WTC11 (cell line): Measurements from ENCODE around the gene FOCAD. TPM values are rescaled to one million over a fixed set of nuclear protein-coding genes. Genes with fewer than 3 reads are reported as not detected.

Source experiments
- ATAC-seq: fragments of 200-7000 bp; cut with Tn5 transposase; 2 replicates; pipeline ENCODE4 v1.10.0; 2021; ENCODE audit warnings: mild to moderate bottlenecking, moderate library complexity
- CTCF ChIA-PET: fragments of 300-600 bp; sonication (Branson Sonifier 250); formaldehyde crosslinking; loops from one replicate; lab custom pipeline; 2021; ENCODE audit warnings: antibody characterized with exemption; lab: Charles Lee
- POLR2A ChIA-PET: fragments of 350-600 bp; sonication (Branson Sonifier 250); formaldehyde crosslinking; loops from one replicate; lab custom pipeline; 2021; ENCODE audit warnings: antibody characterized with exemption; lab: Charles Lee
- DNase-seq: peaks from one replicate; pipeline ENCODE4 v3.0.0; 2021; ENCODE audit warnings: low spot score
- H3K27ac Mint-ChIP-seq: 2 replicates; pipeline ENCODE4 v1.8.0; 2021; ENCODE audit warnings: mixed read lengths
- H3K27me3 Mint-ChIP-seq: 2 replicates; pipeline ENCODE4 v1.8.0; 2021; ENCODE audit warnings: low read depth, mild to moderate bottlenecking, moderate library complexity, mixed read lengths
- H3K36me3 Mint-ChIP-seq: 2 replicates; pipeline ENCODE4 v1.8.0; 2021; ENCODE audit warnings: mixed read lengths
- H3K4me1 Mint-ChIP-seq: 2 replicates; pipeline ENCODE4 v1.8.0; 2022; ENCODE audit warnings: mixed read lengths
- H3K4me3 Mint-ChIP-seq: 2 replicates; pipeline ENCODE4 v1.8.0; 2021; ENCODE audit warnings: mild to moderate bottlenecking, moderate library complexity, mixed read lengths
- H3K9me3 Mint-ChIP-seq: 2 replicates; pipeline ENCODE4 v1.8.0; 2021; ENCODE audit warnings: mixed read lengths
- ARID4B ChIP-seq: sonication (generic); formaldehyde crosslinking; IDR thresholded peaks from 2 replicates; pipeline ENCODE4 v1.8.0; 2023; ENCODE audit warnings: missing genetic modification reagents, mild to moderate bottlenecking, borderline replicate concordance
- ATF1 ChIP-seq: sonication (generic); formaldehyde crosslinking; IDR thresholded peaks from 2 replicates; pipeline ENCODE4 v1.8.1; 2023; ENCODE audit warnings: mild to moderate bottlenecking, moderate library complexity, missing genetic modification reagents
- ATF6 ChIP-seq: sonication (generic); formaldehyde crosslinking; IDR thresholded peaks from 2 replicates; pipeline ENCODE4 v1.8.1; 2023; ENCODE audit warnings: mild to moderate bottlenecking, missing genetic modification reagents
- CTCF ChIP-seq: fragments of 200-600 bp; IDR thresholded peaks from 2 replicates; pipeline ENCODE4 v1.8.0; 2022; ENCODE audit warnings: antibody characterized with exemption
- FOXP4 ChIP-seq: sonication (generic); formaldehyde crosslinking; IDR thresholded peaks from 2 replicates; pipeline ENCODE4 v1.8.0; 2022; ENCODE audit warnings: mild to moderate bottlenecking, missing genetic modification reagents
- IRF1 ChIP-seq: sonication (generic); formaldehyde crosslinking; IDR thresholded peaks from 2 replicates; pipeline ENCODE4 v1.8.0; 2023; ENCODE audit warnings: missing genetic modification reagents
- MAX ChIP-seq: sonication (generic); formaldehyde crosslinking; IDR thresholded peaks from 2 replicates; pipeline ENCODE4 v1.8.0; 2022; ENCODE audit warnings: mild to moderate bottlenecking, missing genetic modification reagents
- MXD4 ChIP-seq: fragments of 250-450 bp; sonication (Bioruptor Pico); IDR thresholded peaks from 2 replicates; pipeline ENCODE4 v1.8.0; 2021; ENCODE audit warnings: mild to moderate bottlenecking, moderate library complexity, borderline replicate concordance
- NFE2L1 ChIP-seq: sonication (generic); formaldehyde crosslinking; IDR thresholded peaks from 2 replicates; pipeline ENCODE4 v1.8.1; 2023; ENCODE audit warnings: missing genetic modification reagents
- NR1H2 ChIP-seq: sonication (generic); formaldehyde crosslinking; IDR thresholded peaks from 2 replicates; pipeline ENCODE4 v1.9.0; 2021; ENCODE audit warnings: mild to moderate bottlenecking, moderate library complexity, missing genetic modification reagents
- NR2C2 ChIP-seq: sonication (generic); formaldehyde crosslinking; IDR thresholded peaks from 2 replicates; pipeline ENCODE4 v1.8.0; 2022; ENCODE audit warnings: mild to moderate bottlenecking, missing genetic modification reagents
- PREB ChIP-seq: sonication (generic); formaldehyde crosslinking; IDR thresholded peaks from 2 replicates; pipeline ENCODE4 v1.8.1; 2022; ENCODE audit warnings: mild to moderate bottlenecking, missing genetic modification reagents, moderate library complexity, borderline replicate concordance
- PRRX2 ChIP-seq: fragments of 250-450 bp; sonication (Bioruptor Pico); IDR thresholded peaks from 2 replicates; pipeline ENCODE4 v1.8.0; 2021; ENCODE audit warnings: mild to moderate bottlenecking
- SMAD3 ChIP-seq: sonication (generic); formaldehyde crosslinking; IDR thresholded peaks from 2 replicates; pipeline ENCODE4 v1.8.0; 2022; ENCODE audit warnings: missing genetic modification reagents, mild to moderate bottlenecking, borderline replicate concordance
- SP1 ChIP-seq: sonication (generic); formaldehyde crosslinking; conservative IDR thresholded peaks from 2 replicates; pipeline ENCODE4 v1.8.1; 2022; ENCODE audit warnings: missing genetic modification reagents
- ZBTB43 ChIP-seq: sonication (generic); formaldehyde crosslinking; IDR thresholded peaks from 2 replicates; pipeline ENCODE4 v1.8.1; 2023; ENCODE audit warnings: mild to moderate bottlenecking, missing genetic modification reagents
- ZNF138 ChIP-seq: sonication (generic); formaldehyde crosslinking; conservative IDR thresholded peaks from 2 replicates; pipeline ENCODE4 v1.8.1; 2022; ENCODE audit warnings: mild to moderate bottlenecking, moderate library complexity, missing genetic modification reagents
- ZNF219 ChIP-seq: sonication (generic); formaldehyde crosslinking; IDR thresholded peaks from 2 replicates; pipeline ENCODE4 v1.8.0; 2023; ENCODE audit warnings: missing genetic modification reagents, mild to moderate bottlenecking, borderline replicate concordance
- ZNF671 ChIP-seq: fragments of 250-450 bp; sonication (Bioruptor Pico); IDR thresholded peaks from 2 replicates; pipeline ENCODE4 v1.8.0; 2021; ENCODE audit warnings: mild to moderate bottlenecking
- total RNA-seq: library from RNA; stranded (reverse); gene quantifications from 3 replicates; pipeline ENCODE4 v1.2.3, GENCODE V29; 2021

FOCAD gene
- total RNA-seq, 1 experiment from 2014 or later: 34.3 TPM

GRCh38 chr9:20985851-20986600, 302.0 kb downstream of the FOCAD start:
- peaks cover 15% of the 10 kb centered on the region for H3K4me1 Mint-ChIP-seq
- H3K9me3 Mint-ChIP-seq: no peaks in the 10 kb centered on the region

More at GRCh38 chr9:20985851-20986600, 302.0 kb downstream of the FOCAD start:
- CTCF ChIA-PET: no interaction called here
- Mint-ChIP-seq H3K27ac (no peak overlapping the region), H3K36me3 (peaks cover 23% of the 10 kb centered on the region), H3K4me3 (no peak overlapping the region), H3K27me3 (no peaks in the 10 kb centered on the region)
- POLR2A ChIA-PET: interaction anchor here (0.6 kb wide), 1 partner anchor 461 kb away, joined by 6 read pairs; no protein-coding TSS in a partner anchor
- TF ChIP-seq MXD4: no peak
- TF ChIP-seq ZNF219 (CRISPR knock-in tag): no peak
- TF ChIP-seq ZBTB43 (CRISPR knock-in tag): no peak
- TF ChIP-seq NR1H2 (CRISPR knock-in tag): no peak
- TF ChIP-seq ZNF671: no peak
- TF ChIP-seq NFE2L1 (CRISPR knock-in tag): no peak
- TF ChIP-seq IRF1: no peak
- TF ChIP-seq ZNF138 (CRISPR knock-in tag): no peak
- no peak for TF ChIP-seq NR2C2
- TF ChIP-seq SMAD3: no peak
- no peak for TF ChIP-seq PREB (CRISPR knock-in tag)
- no peak for TF ChIP-seq ARID4B (CRISPR knock-in tag)
- no peak for TF ChIP-seq FOXP4 (CRISPR knock-in tag)
- TF ChIP-seq ATF6: no peak
- TF ChIP-seq ATF1: no peak
- no peak for TF ChIP-seq CTCF
- TF ChIP-seq PRRX2: no peak
- TF ChIP-seq MAX: no peak
- TF ChIP-seq SP1 (CRISPR knock-in tag): no peak
- DNase-seq (no peak), ATAC-seq (no peak)
